Stomach (tissue), 9 donors: ENCODE measurements around the gene TMEM258. TPM values are rescaled to one million over a fixed set of nuclear protein-coding genes. Genes with fewer than 3 reads are reported as not detected.
A peak's percentile ranks its signal among the peaks of the same experiment; 100 is the strongest.

Source experiments
- DNase-seq, 2 donors: peaks; one replicate each; pipeline versions ENCODE4 v3.0.0 to v3.0.0-alpha.2; 2013 to 2019
- H3K27ac ChIP-seq, 5 donors: fragments of 200-600 bp in 4 of 5; sonication (generic) in 4 of 5; one replicate each; pipeline ENCODE4 v1.5.1; 2013 to 2019; ENCODE audit warnings: mild to moderate bottlenecking in 1 of 5, moderate library complexity in 1 of 5
- H3K27me3 ChIP-seq, 3 donors: fragments of 200-600 bp; sonication (generic); one replicate each; pipeline ENCODE4 v1.5.1; 2017 to 2019; ENCODE audit warnings: mixed run types in 1 of 3
- H3K36me3 ChIP-seq, 4 donors: fragments of 200-600 bp; sonication (generic); 1 replicate in 3 of 4; 2 replicates in 1 of 4; pipeline ENCODE4 v1.5.1; 2016 to 2019
- H3K4me1 ChIP-seq, 4 donors: fragments of 200-600 bp; sonication (generic); one replicate each; pipeline ENCODE4 v1.5.1; 2016 to 2019
- H3K4me3 ChIP-seq, 4 donors: fragments of 200-600 bp; sonication (generic) in 3 of 4; one replicate each; pipeline ENCODE4 v1.5.1; 2016 to 2019; ENCODE audit warnings: mild to moderate bottlenecking in 1 of 4
- H3K9me3 ChIP-seq, 4 donors: fragments of 200-600 bp; sonication (generic); one replicate each; pipeline ENCODE4 v1.5.1; 2016 to 2019
- EP300 ChIP-seq: sonication (generic); formaldehyde crosslinking; IDR thresholded peaks from one replicate; pipeline ENCODE4 v1.6.1; 2017; ENCODE audit warnings: antibody characterized with exemption
- POLR2A ChIP-seq, 4 donors: fragments of 450-650 bp; IDR thresholded peaks; one replicate each; pipeline ENCODE4 v1.6.1; 2016; ENCODE audit warnings: antibody characterized with exemption in 4 of 4, control low read depth in 2 of 4, mild to moderate bottlenecking in 1 of 4, moderate library complexity in 1 of 4
- POLR2AphosphoS5 ChIP-seq, 3 donors: sonication (generic); formaldehyde crosslinking; IDR thresholded peaks; one replicate each; pipeline ENCODE4 v1.6.1; 2016; ENCODE audit warnings: antibody characterized with exemption in 3 of 3
- WGBS, 5 donors: extraction: QIAGEN DNeasy Blood & Tissue Kit in 3 of 5; methylation state at CpG; one replicate each; pipeline versions ENCODE4 v1.1.5 to v1.1.7; 2013 to 2018; 5-methylcytosine and 5-hydroxymethylcytosine counted together
- intact Hi-C: fragments of 100-400 bp; cut with DNase I; formaldehyde crosslinking; loops from one replicate; pipeline ENCODE4 v1.15.1; 2023; ENCODE audit warnings: low total_unique reads
- polyA plus RNA-seq, 3 donors: library from polyadenylated mRNA; stranded (reverse); fragments of 200-250 nt; gene quantifications; one replicate each; pipeline ENCODE4 v1.2.3, GENCODE V29; 2013
- total RNA-seq, 5 donors: library from RNA; depleted of rRNA; stranded (reverse); fragments of >200 nt; gene quantifications; one replicate each; pipeline versions ENCODE4 v1.1.0 to v1.2.3, GENCODE V29; 2014 to 2016
- TF ChIP-seq, protein P1 (sequence below), 7 experiments: fragments of 450-650 bp in 4 of 7; fragments of 200-600 bp in 3 of 7; sonication (generic) in 3 of 7; IDR thresholded peaks; one replicate each; pipeline ENCODE4 v1.5.1; 2016 to 2019; ENCODE audit warnings: antibody characterized with exemption in 7 of 7, control low read depth in 2 of 7, mild to moderate bottlenecking in 1 of 7
- donor health status: healthy with polysubstance abuse.
- donor health status: Bipolar disorder and iron deficiency.
- donor health status: healthy.

TMEM258 gene
- total and polyA plus RNA-seq, 8 donors: 24.1 to 274 (median 50.3) TPM; not detected in 1

DNA sequence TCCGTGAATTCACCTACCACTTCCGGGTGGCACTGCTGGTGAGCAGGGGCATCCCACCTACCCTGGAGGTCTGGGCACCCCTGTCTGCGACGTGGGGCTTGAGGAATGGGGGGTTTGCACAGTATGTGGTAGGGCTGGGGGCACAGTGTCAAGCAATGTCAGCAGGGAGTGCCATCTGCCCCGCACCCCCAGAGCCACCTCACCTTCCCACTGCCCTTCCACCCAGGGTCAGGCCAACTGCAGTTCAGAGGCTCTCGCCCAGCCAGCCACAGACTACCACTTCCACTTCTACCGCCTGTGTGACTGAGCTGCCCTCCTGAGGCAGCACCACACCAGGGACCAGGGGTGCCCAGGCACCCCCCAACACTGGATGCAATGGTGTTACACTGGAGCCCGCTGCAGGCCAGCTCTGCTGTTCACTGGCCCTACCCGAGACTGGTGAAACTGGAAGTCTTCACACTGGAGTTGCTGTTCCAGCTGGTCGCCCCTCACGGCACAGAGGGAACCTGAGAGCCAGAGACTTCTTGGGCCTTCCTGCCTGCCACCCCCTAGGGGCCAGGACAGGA is 6.5 kb downstream of the TMEM258 start:
- Histone ChIP-seq H3K36me3 (peaks cover 66 to 96% (median 96%) of the 10 kb centered on the region in 4 donors), H3K4me1 (peaks cover 3 to 35% (median 21%) of the 10 kb centered on the region in 4 donors), H3K27me3 (no peaks in the 10 kb centered on the region), H3K9me3 (no peaks in the 10 kb centered on the region), H3K4me3 (no peak overlapping the region), H3K27ac (no peak overlapping the region)
- intact Hi-C loops: no loop called here
- WGBS, 5 donors: 66 to 80% (median 71%) methylated on average over 10 to 11 of the region's 11 CpGs
- DNase-seq: peak in 1 of 2 donors; percentile 8
- TF ChIP-seq POLR2A (IDR thresholded peaks at IDR 0.05) (no peak), POLR2AphosphoS5 (IDR thresholded peaks at IDR 0.05) (no peak), EP300 (no peak)
- TF ChIP-seq, protein P1, sequence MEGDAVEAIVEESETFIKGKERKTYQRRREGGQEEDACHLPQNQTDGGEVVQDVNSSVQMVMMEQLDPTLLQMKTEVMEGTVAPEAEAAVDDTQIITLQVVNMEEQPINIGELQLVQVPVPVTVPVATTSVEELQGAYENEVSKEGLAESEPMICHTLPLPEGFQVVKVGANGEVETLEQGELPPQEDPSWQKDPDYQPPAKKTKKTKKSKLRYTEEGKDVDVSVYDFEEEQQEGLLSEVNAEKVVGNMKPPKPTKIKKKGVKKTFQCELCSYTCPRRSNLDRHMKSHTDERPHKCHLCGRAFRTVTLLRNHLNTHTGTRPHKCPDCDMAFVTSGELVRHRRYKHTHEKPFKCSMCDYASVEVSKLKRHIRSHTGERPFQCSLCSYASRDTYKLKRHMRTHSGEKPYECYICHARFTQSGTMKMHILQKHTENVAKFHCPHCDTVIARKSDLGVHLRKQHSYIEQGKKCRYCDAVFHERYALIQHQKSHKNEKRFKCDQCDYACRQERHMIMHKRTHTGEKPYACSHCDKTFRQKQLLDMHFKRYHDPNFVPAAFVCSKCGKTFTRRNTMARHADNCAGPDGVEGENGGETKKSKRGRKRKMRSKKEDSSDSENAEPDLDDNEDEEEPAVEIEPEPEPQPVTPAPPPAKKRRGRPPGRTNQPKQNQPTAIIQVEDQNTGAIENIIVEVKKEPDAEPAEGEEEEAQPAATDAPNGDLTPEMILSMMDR (IDR thresholded peaks at IDR 0.05): no peak

GRCh38 chr11:61784506-61784805 is 7.9 kb downstream of the TMEM258 start:
- WGBS, 5 donors: 56 to 68% (median 61%) methylated on average over 7 of the region's 7 CpGs
- Histone ChIP-seq H3K36me3 (peaks cover 58 to 100% (median 100%) of the 10 kb centered on the region in 4 donors), H3K4me1 (peaks cover 0 to 23% (median 9%) of the 10 kb centered on the region in 4 donors), H3K4me3 (no peak overlapping the region), H3K9me3 (no peaks in the 10 kb centered on the region), H3K27ac (no peak overlapping the region), H3K27me3 (no peaks in the 10 kb centered on the region)
- TF ChIP-seq POLR2AphosphoS5 (IDR thresholded peaks at IDR 0.05) (no peak), POLR2A (IDR thresholded peaks at IDR 0.05) (no peak), EP300 (no peak)
- TF ChIP-seq, protein P1 (IDR thresholded peaks at IDR 0.05): no peak
- no peak for DNase-seq
- intact Hi-C loops: no loop called here

GRCh38 chr11:61783717-61784505 is 8.5 kb downstream of the TMEM258 start:
- peaks cover 55 to 100% (median 100%) of the 10 kb centered on the region in 4 donors for H3K36me3 ChIP-seq
- intact Hi-C loops: no loop called here
- H3K4me3 ChIP-seq: no peak overlapping the region
- no peak overlapping the region for H3K27ac ChIP-seq
- 58 to 67% (median 64%) methylated on average over 6 to 13 of the region's 13 CpGs for WGBS, 5 donors
- H3K9me3 ChIP-seq: no peaks in the 10 kb centered on the region
- peaks cover 0 to 18% (median 6%) of the 10 kb centered on the region in 4 donors for H3K4me1 ChIP-seq
- H3K27me3 ChIP-seq: no peaks in the 10 kb centered on the region
- no peak for DNase-seq
- TF ChIP-seq EP300 (no peak), POLR2AphosphoS5 (IDR thresholded peaks at IDR 0.05) (no peak), POLR2A (IDR thresholded peaks at IDR 0.05) (no peak)
- TF ChIP-seq, protein P1 (IDR thresholded peaks at IDR 0.05): no peak

DNA sequence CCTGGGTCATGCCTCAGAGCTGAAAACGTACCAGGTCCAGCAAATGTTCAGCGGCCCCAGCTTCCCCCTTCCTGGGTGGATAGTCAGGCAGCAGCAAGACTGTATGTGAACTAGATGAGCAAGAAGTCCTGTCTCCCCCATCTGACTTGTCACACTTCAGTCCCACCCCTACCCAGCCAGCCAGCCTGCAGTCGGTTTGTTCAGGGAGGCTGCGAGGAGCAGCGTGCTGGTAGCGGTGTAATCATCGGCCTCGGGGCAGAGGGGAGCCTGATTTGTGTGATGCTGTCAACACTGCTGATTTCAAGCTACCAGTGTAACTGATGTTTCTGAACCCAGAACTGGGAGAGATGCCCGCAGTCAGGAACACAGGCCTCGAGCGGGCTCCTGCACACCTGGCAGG is 9.6 kb downstream of the TMEM258 start:
- no peaks in the 10 kb centered on the region for H3K9me3 ChIP-seq
- intact Hi-C loops: no loop called here
- H3K4me3 ChIP-seq: no peak overlapping the region
- 76 to 88% (median 83%) methylated on average over 3 to 11 of the region's 11 CpGs for WGBS, 5 donors
- peaks cover 60 to 100% (median 100%) of the 10 kb centered on the region in 4 donors for H3K36me3 ChIP-seq
- peaks cover under 1 to 10% (median 2%) of the 10 kb centered on the region in 4 donors for H3K4me1 ChIP-seq
- H3K27ac ChIP-seq: no peak overlapping the region
- H3K27me3 ChIP-seq: no peaks in the 10 kb centered on the region
- DNase-seq: no peak
- TF ChIP-seq EP300: no peak
- no peak for TF ChIP-seq POLR2A (IDR thresholded peaks at IDR 0.05)
- no peak for TF ChIP-seq POLR2AphosphoS5 (IDR thresholded peaks at IDR 0.05)
- TF ChIP-seq, protein P1 (IDR thresholded peaks at IDR 0.05): no peak
